Lung microvascular endothelial cell (primary cell): Measurements from ENCODE around the gene SNAP25. TPM values are rescaled to one million over a fixed set of nuclear protein-coding genes. Genes with fewer than 3 reads are reported as not detected.

ENCODE experiments used
- DNase-seq, 2 donors: peaks; one replicate each; pipeline versions ENCODE4 v3.0.0 to v3.0.0-alpha.2; 2010; ENCODE audit warnings: low read depth in 2 of 2
- total RNA-seq: library from RNA; depleted of rRNA; stranded (reverse); fragments of >200 nt; gene quantifications from 2 replicates; pipeline ENCODE4 v1.2.1, GENCODE V29; 2014

SNAP25 gene
- total RNA-seq, 1 donor from 2014 or later, result not detected

DNA sequence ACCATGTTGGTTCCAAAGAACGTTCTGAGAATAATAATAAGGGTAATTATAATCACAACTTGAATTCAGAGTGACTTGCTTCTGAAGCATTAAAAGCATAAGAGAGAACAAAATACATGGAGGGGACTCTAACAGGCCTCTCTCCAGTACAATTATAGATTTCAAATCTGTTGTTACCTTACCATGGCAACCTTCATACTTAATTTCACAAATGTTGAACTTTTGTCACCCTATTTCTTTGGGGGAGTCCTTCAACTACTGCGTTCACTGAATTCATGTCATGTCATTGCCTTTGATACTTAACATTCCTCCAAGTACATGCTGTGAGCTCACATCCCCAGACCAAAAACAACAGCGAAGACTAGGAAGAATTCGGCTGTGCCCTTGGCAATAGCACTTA lies 111.4 kb downstream of the SNAP25 start:
- DNase-seq, result no peak

DNA sequence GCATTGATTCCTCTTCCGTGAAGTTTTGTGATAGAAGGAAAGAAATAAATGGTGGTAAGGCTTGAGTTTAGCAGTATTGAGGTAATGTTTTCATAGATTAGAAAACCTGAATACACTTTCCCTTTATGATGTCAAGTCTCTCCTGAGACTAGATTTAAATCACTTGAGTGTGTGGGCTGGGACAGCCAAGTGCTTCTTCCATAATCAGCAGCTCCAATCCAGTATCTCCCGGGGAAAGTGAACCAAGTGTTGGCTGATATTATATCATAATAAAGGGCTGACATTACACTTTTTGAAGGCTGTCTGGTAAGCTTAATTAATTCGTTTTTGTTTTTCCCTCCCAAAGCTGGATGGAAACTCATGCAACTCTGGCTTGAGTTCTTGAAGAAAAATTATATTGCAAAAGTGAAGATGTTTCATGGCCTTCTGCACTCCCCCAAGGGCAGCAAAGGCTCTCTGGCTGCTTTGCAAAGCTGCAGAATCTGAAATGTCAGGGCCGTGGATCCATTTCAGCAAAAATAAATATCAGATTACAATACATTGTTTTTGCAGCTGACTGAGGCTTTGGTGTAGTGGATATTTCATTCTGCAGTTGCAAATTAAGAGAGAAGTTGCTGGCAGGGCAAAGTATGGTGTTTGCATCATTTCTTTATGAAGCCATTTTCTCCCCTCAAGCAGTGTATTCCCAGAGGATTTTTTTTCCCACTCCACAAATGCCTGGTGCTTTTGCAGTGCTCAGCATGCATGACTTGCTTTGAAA lies 114.2 kb downstream of the SNAP25 start:
- DNase-seq, result no peak

DNA sequence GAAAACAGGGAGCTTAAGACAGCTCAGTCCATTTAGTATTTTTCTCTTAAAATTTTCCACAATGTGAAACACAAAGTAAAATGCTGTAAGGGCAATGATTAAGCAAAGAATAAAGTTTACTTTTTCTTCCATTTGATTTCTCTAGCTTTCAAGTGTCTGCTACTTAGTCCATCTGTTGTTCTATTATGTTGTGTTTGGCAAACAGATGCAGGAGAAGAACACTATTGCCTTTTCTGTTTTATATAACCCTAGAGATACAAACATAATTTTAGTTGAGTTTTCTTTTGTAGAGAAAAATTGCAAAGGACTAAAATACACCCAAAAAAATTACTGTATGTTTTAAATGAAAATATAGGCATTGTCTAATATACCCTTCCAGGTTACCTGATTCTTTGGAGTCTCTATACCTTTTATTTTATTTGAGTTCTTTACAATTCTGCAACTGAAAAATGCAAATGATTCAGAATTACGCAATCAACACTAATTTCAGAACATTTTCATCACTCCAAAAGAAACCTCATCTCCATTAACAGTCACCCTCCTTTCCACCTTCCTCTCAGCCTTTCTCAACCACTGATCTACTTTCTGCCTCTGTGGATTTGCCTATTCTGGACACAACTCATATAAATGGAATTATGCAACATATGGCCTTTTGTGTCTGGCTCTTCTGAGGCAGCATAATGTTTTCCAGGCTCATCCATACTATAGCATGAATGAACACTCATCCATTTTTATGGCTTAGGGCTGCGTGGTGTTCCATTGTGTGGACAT lies 118.5 kb downstream of the SNAP25 start:
- DNase-seq, result no peak

DNA sequence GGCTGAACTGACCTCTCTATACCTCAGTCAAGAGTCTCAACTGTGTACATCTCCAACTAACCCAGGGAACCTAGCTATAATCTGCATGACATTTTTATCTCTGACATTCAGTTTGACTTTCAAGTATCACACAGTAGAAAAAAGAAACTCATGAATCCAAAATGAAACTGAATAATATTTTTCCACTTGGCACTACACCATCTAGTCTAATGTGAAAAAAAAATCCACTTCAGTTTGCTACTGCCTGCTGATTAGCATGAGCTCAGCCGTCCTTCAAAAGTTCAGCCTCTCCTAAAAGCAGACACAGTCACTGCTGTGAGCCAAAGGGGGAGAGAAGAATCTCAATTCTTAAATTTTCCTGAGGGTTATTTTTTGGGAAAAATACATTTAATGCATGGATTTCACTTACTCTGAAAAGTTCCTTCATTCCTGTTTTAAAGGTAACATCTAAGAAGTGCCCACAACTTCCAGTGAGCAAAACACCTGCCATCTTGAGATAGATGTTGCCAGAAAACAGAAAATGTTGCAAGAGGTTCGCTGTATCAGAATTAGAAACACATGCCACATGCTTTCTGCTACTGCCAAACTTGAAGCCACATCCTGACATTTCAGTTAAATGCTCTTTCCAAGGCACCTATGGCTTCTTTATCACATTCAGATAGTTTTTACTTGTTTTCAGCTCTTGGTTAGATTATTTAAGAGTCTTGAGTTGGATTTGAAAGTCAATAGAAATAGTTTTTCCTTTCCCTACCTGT lies 120.0 kb downstream of the SNAP25 start:
- no peak for DNase-seq

DNA sequence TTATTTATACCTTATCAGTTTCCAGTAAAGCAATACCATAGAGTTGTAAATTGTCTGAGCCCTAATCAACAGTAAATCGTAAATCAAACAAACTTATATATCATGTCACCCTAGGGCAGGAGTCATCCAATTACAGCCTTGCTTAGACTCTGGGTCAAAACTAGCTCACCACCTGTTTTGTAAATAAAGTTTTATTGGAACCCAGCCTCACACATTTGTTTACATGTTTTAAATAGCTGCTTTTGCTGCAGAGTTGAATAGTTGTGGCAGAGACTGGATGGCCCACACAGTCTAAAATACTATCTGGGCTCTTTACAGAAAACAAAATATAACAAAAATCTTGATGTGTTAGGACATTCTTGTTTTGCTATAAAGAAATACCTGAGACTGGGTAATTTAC lies 121.0 kb downstream of the SNAP25 start:
- no peak for DNase-seq

DNA sequence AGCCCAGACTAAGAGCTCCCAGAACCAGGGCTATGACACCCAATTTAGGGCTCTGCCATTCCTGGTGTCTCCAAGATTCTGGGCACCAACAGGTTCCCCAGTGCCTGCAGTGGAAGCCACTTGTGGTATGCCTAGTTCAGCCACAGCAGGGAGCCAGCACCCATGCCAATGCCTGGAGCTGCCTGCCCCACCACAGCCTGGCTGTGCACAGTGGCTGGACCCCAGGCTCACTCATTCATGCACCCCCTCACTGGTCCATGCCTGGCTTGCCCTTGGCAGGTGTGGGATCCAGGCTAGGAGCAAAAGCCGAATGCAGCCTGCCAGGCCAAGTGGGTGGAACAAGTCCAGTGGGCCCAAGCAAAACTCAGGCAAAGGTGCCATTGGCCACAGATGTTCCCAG lies 123.5 kb downstream of the SNAP25 start:
- no peak for DNase-seq

DNA sequence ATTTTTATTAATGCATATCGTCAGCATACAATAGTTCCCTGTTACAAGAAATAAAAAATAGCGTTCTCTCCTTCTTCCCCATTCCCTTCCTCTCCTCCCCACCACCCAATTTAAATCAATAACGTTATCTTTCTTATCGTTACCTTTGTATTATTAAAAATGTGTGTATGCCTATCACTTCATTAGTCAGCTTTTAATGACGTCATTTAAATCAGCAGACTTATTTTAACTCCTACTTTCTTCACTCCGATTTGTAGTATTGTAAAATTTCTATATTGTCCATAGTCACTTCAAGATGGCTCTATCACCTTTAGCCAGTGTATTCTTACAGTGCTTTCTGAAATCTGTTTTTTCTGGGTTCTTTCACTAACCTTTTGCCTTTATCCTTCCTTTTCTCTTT lies 126.3 kb downstream of the SNAP25 start:
- no peak for DNase-seq

DNA sequence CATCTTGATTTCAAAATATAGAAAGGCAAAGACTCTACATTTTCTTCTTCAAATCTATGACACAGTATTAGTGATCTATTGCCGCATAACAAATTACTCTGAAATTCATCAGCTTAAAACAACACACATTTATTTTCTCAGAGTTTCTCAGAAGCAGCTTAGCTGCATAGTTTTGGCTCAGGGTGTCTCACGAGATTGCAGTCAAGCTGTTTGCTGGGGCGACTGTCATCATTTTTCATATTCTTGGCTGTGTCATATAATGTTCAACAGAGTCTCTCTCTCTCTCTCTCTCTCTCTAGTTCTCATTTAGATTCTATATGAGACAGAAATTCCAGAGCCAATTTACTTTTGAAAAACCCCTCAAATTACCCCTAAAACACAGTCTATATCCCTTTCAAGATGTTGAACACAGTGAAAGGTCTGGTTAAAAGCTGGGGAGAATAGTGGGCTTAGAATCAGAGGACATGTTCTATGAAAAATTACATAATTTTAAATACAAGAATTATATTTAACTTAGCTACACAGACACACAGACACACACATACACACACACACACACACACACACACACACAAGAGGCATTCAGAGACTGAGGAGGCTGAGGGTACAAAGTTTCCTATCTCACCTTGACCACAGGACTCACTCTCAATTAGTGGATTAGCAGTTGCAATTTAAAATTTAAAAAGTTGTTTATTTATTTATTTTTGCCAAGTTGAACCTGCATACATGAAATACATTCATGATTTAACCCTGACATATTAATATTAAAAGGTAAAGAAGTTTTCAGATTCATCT lies 128.7 kb downstream of the SNAP25 start:
- no peak for DNase-seq

DNA sequence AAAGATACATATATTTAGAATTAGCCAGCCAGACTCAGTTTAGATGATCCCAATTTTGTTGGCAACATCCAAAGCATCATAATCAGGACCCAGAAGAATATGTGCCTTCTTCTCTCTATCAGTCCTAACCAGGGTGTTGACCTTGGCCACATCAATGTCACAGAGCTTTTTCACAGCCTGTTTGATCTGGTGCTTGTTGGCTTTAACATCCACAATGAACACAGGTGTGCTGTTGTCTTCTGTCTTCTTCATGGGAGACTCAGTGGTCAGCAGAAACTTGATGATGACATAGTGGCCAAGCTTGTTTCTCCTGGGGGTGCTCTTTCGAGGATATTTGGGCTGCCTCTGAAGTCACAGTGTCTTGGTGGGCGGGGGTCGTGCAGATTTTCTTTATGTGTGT lies 130.5 kb downstream of the SNAP25 start:
- DNase-seq, result no peak

DNA sequence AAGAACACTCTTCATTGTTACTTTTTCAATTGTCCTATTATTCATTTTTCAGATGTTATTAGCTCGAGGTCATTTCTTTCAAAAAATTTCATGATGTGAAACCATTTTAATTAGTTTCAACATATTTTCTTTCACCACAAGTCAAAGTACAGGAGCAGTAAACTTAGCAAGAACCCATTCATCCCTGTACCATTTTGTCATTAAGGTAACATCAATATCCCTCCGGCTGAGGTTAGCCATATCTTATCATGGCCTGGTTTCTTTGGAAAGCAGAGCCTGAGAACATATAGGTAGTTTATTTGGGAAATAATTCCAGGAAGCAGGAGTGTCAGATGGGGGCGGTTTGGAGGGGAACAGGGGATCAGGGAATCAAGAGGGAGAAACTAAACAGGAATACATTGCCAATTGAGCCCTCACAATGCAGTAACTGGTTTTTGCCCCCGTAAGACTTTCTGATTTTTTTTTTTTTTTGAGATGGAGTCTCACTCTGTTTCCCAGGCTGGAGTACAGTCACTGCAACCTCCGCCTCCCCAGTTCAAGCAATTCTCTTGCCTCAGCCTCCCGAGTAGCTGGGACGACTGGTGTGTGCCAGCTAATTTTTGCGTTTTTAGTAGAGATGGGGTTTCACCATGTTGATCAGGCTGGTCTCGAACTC lies 131.7 kb downstream of the SNAP25 start:
- no peak for DNase-seq

DNA sequence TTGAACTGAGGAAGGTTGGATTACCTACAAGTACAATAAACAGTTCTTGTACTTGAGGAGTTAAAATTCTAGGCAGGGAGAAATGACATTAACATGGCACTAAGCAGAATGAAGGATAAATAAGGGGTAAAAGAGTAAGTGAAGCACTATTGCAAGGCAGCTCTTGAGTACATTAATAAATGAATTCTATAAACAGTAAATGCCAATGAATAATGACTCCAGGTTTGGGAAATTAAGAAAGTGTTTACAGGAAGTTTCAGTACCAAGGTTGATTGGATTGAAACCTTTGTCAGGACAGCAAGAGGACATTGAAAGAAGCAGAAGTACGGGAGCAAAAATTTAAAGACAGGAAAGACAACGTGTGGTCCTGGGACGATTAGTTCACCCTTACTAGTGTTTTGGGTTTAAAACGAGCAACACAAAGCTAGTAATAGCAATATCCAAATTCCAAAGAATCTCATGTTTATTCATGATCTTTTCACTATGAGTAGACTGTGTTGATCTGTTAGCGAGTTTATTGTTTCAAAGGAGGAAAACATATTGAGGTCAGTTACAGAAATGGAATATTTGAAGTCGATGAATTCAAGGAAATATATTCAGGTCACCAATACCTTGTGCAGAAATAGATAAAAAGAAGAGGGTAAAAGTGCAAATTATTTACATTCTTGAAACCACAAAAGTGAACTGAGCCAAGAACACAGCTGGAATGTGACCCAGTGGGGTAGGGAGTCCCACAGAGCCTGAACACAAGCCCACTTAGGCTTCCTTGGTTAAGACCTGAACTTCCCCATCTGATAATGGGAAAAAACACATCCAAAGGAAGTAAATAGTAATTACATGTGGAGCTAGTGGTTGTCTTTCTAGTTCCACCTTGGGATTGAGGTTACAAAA lies 134.5 kb downstream of the SNAP25 start:
- DNase-seq, result peak; percentile 88 to 92

DNA sequence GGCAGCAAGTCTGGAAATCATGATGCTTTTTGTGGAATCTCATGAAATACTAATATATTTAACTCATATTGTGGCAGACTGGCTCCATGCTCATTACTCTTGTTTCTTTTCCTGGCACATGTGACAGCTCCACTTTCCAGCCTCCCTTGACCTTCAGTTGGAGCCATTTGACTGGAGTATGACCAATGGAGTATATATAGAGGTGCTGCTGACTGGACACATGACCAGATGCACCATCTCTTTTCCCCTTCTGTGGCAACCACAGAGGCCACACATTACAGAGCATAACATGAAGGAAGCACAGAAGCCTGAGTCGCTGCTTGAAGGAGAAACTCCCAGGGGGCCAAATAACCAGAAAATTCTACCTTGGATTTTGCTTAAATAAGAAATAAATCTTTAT lies 138.0 kb downstream of the SNAP25 start:
- DNase-seq, result no peak

Other genes with a start within 250 kb of the SNAP25 start
- gene ANKEF1, start 183.8 kb upstream of the SNAP25 start, total RNA-seq, result 0.65 and 0.99 TPM in 2 replicates
- gene MKKS, start 215.4 kb downstream of the SNAP25 start, total RNA-seq, result 3.6 and 3.7 TPM in 2 replicates
- gene SLX4IP, start 216.5 kb downstream of the SNAP25 start, total RNA-seq, result 1.7 and 2.6 TPM in 2 replicates